GM12865 (cell line): ENCODE data around the gene ZBTB40.

ENCODE experiments used
- DNase-seq: peaks from one replicate; pipeline ENCODE4 v3.0.0; 2010; ENCODE audit warnings: low read depth
- H3K4me3 ChIP-seq: 2 replicates; pipeline ENCODE4 v1.5.1; 2011; ENCODE audit warnings: mild to moderate bottlenecking, low read depth, low read length, control low read depth
- CTCF ChIP-seq: IDR thresholded peaks from 2 replicates; pipeline ENCODE4 v1.5.1; 2011; ENCODE audit warnings: low read length, control low read depth, low read depth, inconsistent platforms; ENCODE audit not compliant: insufficient read depth; ENCODE audit errors: missing control alignments

The ZBTB40 gene

DNA sequence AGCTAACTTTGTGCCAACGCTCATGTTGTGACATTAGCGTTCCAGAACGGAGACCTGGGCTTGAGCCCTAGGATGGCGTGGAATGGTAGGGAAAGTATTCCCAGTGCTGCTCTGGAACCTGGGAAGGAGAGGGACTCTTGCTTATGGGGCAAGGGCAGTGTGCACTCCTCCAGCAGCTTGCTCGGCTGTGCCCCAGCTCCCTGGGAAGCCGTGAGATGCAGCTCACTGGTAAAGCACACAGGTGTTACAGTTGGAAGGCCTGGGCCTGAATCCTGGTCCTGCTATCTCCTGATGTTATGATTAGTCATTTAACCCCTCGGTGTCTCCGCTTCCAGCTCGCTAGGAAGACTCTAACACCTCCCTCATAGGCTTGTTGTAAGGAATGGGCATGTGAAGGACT is 69.2 kb downstream of the ZBTB40 start:
- no peak overlapping the region for H3K4me3 ChIP-seq
- no peak for DNase-seq
- TF ChIP-seq CTCF: no peak

- DNase-seq: no peak
- no peak for TF ChIP-seq CTCF
- no peak overlapping the region for H3K4me3 ChIP-seq
Observed at GRCh38 chr1:22521692-22522091, 70.0 kb downstream of the ZBTB40 start.

DNA sequence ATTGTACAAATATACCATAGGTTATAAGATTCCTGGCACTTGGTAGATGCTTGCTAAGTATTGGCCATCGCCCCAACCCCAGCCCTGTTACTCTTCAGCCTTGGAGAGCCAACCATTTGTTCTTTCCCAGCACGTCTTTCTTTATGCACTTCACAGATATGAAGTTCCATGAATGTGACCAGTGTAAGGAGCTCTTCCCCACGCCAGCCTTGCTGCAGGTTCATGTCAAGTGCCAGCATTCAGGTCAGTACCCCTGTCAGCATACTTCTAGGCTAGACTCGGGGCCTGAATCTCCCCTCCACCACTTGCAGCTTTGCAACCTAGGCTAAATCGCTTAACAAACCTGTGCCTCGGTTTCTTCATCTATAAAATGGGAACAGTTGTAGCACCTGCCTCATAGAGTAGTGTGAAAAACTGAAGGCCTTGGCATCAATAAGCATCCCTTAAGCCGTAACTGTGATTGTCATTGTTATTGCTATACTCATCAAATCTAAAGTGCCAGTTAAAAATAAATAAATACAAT is 70.6 kb downstream of the ZBTB40 start:
- no peak for TF ChIP-seq CTCF
- no peak for DNase-seq
- H3K4me3 ChIP-seq: no peak overlapping the region

DNA sequence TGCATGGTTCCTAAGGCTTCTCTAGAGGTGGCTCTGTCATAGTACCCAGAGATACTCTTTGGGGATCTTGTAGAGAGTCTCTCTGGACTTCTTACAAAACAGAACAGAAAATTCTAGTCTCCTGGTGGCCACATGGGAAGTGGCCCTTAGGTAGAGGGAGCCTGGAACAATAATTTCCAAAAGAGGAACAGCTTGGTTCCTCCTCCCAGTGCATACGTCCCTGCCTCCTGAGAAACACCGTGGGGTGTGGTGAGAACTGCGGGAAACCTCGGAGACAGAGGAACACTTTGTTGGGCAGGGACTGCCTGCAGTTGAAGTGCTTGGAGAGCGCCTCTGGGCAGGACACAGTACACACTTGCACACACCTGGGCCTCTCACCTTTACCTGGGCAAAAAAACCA is 72.8 kb downstream of the ZBTB40 start:
- no peak for TF ChIP-seq CTCF
- no peak overlapping the region for H3K4me3 ChIP-seq
- DNase-seq: no peak

GRCh38 chr1:22525211-22525610 is 73.6 kb downstream of the ZBTB40 start:
- no peak for DNase-seq

DNA sequence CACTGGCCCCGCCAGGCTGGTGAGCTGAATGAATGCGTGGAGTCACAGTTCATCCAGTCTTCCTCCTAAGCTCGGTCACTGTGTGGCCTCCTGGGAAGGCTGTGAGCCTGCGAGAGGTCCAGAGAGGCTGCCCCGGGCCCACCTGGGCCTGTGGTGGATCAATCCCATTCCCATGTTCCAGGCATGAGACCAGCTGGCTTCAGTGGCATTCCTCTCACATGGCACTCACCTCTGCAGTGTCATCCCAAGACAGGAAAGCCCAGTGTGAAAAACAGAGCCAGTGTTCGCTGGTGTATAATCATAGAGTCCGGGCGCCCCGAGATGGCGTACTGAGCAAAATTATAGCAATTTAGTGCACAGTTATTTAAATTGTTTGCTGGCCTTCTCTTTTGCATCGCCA is 74.0 kb downstream of the ZBTB40 start:
- TF ChIP-seq CTCF: no peak
- no peak for DNase-seq
- no peak overlapping the region for H3K4me3 ChIP-seq

More at GRCh38 chr1:22525211-22525610, 73.6 kb downstream of the ZBTB40 start:
- no peak for TF ChIP-seq CTCF
- no peak overlapping the region for H3K4me3 ChIP-seq

DNA sequence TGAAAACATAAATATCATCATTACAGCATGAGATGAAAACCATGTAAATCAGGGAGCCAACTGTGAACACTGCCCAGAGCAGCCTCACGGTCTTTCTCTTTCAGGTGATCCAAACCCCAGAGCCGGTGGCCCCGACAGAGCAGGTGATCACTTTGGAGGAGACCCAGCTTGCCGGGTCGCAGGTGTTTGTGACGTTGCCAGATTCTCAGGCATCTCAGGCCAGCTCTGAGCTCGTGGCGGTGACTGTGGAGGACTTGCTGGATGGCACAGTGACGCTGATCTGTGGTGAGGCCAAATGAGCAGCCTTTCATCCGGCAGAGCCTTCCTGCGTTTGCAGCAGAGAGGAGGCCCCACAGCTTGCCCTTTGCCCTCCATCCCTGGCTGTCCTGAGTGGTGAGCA is 74.4 kb downstream of the ZBTB40 start:
- H3K4me3 ChIP-seq: no peak overlapping the region
- DNase-seq: no peak
- TF ChIP-seq CTCF: no peak
